ENCODE results near the gene SUSD1. TPM values are rescaled to one million over a fixed set of nuclear protein-coding genes. Genes with fewer than 3 reads are reported as not detected.
"Not testable (repeated sequence)": the region's sequence is repeated elsewhere in the genome, so short reads cannot be mapped to it uniquely, and the experiment has no call there.

Gene SUSD1
- total and polyA plus RNA-seq, 2 donors (not counting 3 experiments of a cell fraction or from before 2014, with no cell fraction given): 33.1 to 37.8 TPM

DNA sequence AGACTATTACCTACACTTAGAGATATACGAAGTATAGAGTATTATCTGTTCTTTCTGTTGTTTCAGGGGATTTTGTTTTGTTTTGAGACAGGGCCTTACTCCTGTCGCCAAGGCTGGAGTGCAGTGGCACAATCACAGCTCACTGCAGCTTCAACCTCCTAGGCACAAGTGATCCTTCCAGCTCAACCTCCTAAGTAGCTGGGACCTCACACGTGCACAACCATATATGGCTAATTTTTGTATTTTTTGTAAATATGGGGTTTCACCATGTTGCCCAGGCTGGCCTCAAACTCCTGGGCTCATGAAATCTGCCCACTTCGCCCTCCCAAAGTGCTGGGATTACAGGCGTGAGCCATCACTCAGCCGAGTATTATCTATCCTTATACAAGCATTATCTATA, 45.9 kb downstream of the SUSD1 start:
- no peaks in the 10 kb centered on the region for H3K79me2 ChIP-seq (ENCODE audit: control insufficient read depth, insufficient read depth, low read length)
- intact Hi-C loops (cut with micrococcal nuclease): no loop called here
- DNase-seq (ENCODE audit: low read depth, low spot score) (no peak), FAIRE-seq (no peak)
- no peaks in the 10 kb centered on the region for H3K4me1 ChIP-seq (ENCODE audit: control insufficient read depth, extremely low read depth, insufficient read depth, low read length)
- no peaks in the 10 kb centered on the region for H3K9me1 ChIP-seq (replicated peaks; ENCODE audit: control insufficient read depth, extremely low read depth, insufficient read depth, low read length)
- no peak overlapping the region for H2AFZ ChIP-seq (ENCODE audit: low read depth, low read length)
- BruUV-seq (replicated peaks): no TSS peak
- no peaks in the 10 kb centered on the region for H3K27me3 ChIP-seq (ENCODE audit: control insufficient read depth in 2 of 2, insufficient read depth in 2 of 2, low read length in 2 of 2)
- TF ChIP-seq, protein P1, sequence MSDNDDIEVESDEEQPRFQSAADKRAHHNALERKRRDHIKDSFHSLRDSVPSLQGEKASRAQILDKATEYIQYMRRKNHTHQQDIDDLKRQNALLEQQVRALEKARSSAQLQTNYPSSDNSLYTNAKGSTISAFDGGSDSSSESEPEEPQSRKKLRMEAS (IDR thresholded peaks at IDR 0.05; ENCODE audit: insufficient read depth, insufficient read length): no peak
- TF ChIP-seq, protein P2, sequence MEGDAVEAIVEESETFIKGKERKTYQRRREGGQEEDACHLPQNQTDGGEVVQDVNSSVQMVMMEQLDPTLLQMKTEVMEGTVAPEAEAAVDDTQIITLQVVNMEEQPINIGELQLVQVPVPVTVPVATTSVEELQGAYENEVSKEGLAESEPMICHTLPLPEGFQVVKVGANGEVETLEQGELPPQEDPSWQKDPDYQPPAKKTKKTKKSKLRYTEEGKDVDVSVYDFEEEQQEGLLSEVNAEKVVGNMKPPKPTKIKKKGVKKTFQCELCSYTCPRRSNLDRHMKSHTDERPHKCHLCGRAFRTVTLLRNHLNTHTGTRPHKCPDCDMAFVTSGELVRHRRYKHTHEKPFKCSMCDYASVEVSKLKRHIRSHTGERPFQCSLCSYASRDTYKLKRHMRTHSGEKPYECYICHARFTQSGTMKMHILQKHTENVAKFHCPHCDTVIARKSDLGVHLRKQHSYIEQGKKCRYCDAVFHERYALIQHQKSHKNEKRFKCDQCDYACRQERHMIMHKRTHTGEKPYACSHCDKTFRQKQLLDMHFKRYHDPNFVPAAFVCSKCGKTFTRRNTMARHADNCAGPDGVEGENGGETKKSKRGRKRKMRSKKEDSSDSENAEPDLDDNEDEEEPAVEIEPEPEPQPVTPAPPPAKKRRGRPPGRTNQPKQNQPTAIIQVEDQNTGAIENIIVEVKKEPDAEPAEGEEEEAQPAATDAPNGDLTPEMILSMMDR (IDR thresholded peaks at IDR 0.05; ENCODE audit: extremely low read depth in 1 of 2, insufficient read depth in 1 of 2, low read depth in 1 of 2, low read length in 2 of 2): no peak
- no peak for TF ChIP-seq JUN (IDR thresholded peaks at IDR 0.05; ENCODE audit: borderline replicate concordance, insufficient read depth, insufficient read length, low read depth)
- TF ChIP-seq POLR2A (IDR thresholded peaks at IDR 0.05; ENCODE audit: low read depth, low read length): no peak
- TF ChIP-seq GATA2 (IDR thresholded peaks at IDR 0.05; ENCODE audit: insufficient read depth, insufficient read length, low read depth, low read length): no peak
- TF ChIP-seq EZH2 (IDR thresholded peaks at IDR 0.05; ENCODE audit: borderline replicate concordance, low read depth, low read length, severe bottlenecking): no peak
- TF ChIP-seq FOS (IDR thresholded peaks at IDR 0.05; ENCODE audit: borderline replicate concordance, insufficient read depth, low read length): no peak
- no peak for TF ChIP-seq POLR2AphosphoS5 (IDR thresholded peaks at IDR 0.05; ENCODE audit: insufficient read depth, low read depth, low read length)
- no peak for TF ChIP-seq MYC (IDR thresholded peaks at IDR 0.05; ENCODE audit: low read depth, low read length)
- H3K4me2 ChIP-seq (ENCODE audit: insufficient read depth, low read length): no peak overlapping the region
- H3K9me3 ChIP-seq (replicated peaks; ENCODE audit: control insufficient read depth, insufficient read depth, low read length): no peaks in the 10 kb centered on the region
- CTCF ChIA-PET: interaction anchor here (0.6 to 1.6 kb wide), 2 partner anchors 9 to 205 kb away, joined by 3 to 6 read pairs; no protein-coding TSS in a partner anchor
- no peaks in the 10 kb centered on the region for H4K20me1 ChIP-seq (replicated peaks; ENCODE audit: control insufficient read depth, extremely low read depth, insufficient read depth, low read length)
- no peak overlapping the region for H3K27ac ChIP-seq (ENCODE audit: insufficient read depth, low read depth, low read length)
- H3K36me3 ChIP-seq (ENCODE audit: control insufficient read depth in 2 of 2, extremely low read depth in 1 of 2, insufficient read depth in 2 of 2, low read length in 2 of 2): no peaks in the 10 kb centered on the region
- POLR2A ChIA-PET: no interaction called here
- no peak overlapping the region for H3K9ac ChIP-seq (replicated peaks; ENCODE audit: extremely low read depth, insufficient read depth, low read length)
- dilution Hi-C loops (cut with MboI; ENCODE audit: extremely low pct_ligation_motif_present, low sequenced_read_pairs): no loop called here
- H3K4me3 ChIP-seq (replicated peaks in 1 of 3; ENCODE audit: insufficient read depth in 1 of 3, low read depth in 1 of 3, low read length in 3 of 3): no peak overlapping the region

DNA sequence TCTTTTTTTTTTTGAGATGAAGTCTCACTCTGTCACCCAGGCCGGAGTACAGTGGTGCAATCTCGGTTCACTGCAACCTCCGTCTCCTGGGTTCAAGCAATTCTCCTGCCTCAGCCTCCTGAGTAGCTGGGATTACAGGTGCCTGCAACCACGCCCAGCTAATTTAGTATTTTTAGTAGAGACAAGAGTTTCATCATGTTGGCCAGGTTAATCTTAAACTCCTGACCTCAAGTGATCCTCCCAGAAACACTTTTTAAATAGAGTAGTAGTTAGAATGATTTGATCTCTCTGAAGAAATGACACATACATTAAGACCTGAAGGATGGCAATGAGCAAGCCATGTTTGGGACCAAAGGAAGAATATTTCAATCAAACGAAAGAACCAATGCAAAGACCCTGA, 46.7 kb downstream of the SUSD1 start:
- H3K79me2 ChIP-seq (ENCODE audit: control insufficient read depth, insufficient read depth, low read length); dilution Hi-C loops (cut with MboI; ENCODE audit: extremely low pct_ligation_motif_present, low sequenced_read_pairs); FAIRE-seq; DNase-seq (ENCODE audit: low read depth, low spot score); POLR2A ChIA-PET; H3K4me1 ChIP-seq (ENCODE audit: control insufficient read depth, extremely low read depth, insufficient read depth, low read length); H2AFZ ChIP-seq (ENCODE audit: low read depth, low read length); H3K4me3 ChIP-seq (replicated peaks in 1 of 3; ENCODE audit: insufficient read depth in 1 of 3, low read depth in 1 of 3, low read length in 3 of 3); intact Hi-C loops (cut with micrococcal nuclease); BruUV-seq (replicated peaks); H3K27ac ChIP-seq (ENCODE audit: insufficient read depth, low read depth, low read length); H3K27me3 ChIP-seq (ENCODE audit: control insufficient read depth in 2 of 2, insufficient read depth in 2 of 2, low read length in 2 of 2); H3K36me3 ChIP-seq (ENCODE audit: control insufficient read depth in 2 of 2, extremely low read depth in 1 of 2, insufficient read depth in 2 of 2, low read length in 2 of 2); H3K9me1 ChIP-seq (replicated peaks; ENCODE audit: control insufficient read depth, extremely low read depth, insufficient read depth, low read length); H3K9ac ChIP-seq (replicated peaks; ENCODE audit: extremely low read depth, insufficient read depth, low read length); H4K20me1 ChIP-seq (replicated peaks; ENCODE audit: control insufficient read depth, extremely low read depth, insufficient read depth, low read length); H3K4me2 ChIP-seq (ENCODE audit: insufficient read depth, low read length); H3K9me3 ChIP-seq (replicated peaks; ENCODE audit: control insufficient read depth, insufficient read depth, low read length): not testable (repeated sequence)
- CTCF ChIA-PET: interaction anchor here (1.3 kb wide), 1 partner anchor 30 kb away, joined by 4 read pairs; no protein-coding TSS in a partner anchor

Measured in endothelial cell of umbilical vein (primary cell).